Skeletal muscle tissue (tissue), 4 donors: ENCODE data around the gene LRIT3. TPM values are rescaled to one million over a fixed set of nuclear protein-coding genes. Genes with fewer than 3 reads are reported as not detected.

Experiments used
- H3K27ac ChIP-seq: one replicate; pipeline ENCODE4 v1.7.0; 2013; ENCODE audit warnings: mild to moderate bottlenecking, low read depth, low read length, inconsistent platforms
- H3K27me3 ChIP-seq, 3 donors: one replicate each; pipeline ENCODE4 v1.7.0; 2013; ENCODE audit warnings: low read length in 3 of 3; ENCODE audit not compliant: control insufficient read depth in 3 of 3, insufficient read depth in 3 of 3
- H3K36me3 ChIP-seq, 3 donors: one replicate each; pipeline ENCODE4 v1.7.0; 2013; ENCODE audit warnings: low read length in 3 of 3; ENCODE audit not compliant: control insufficient read depth in 3 of 3, insufficient read depth in 3 of 3
- H3K4me1 ChIP-seq, 3 donors: one replicate each; pipeline ENCODE4 v1.7.0; 2013; ENCODE audit warnings: low read length in 3 of 3, mild to moderate bottlenecking in 3 of 3; ENCODE audit not compliant: control insufficient read depth in 3 of 3, insufficient read depth in 3 of 3
- H3K4me3 ChIP-seq, 3 donors: one replicate each; pipeline ENCODE4 v1.7.0; 2013; ENCODE audit warnings: low read length in 3 of 3
- H3K9ac ChIP-seq, 3 donors: one replicate each; pipeline ENCODE4 v1.7.0; 2013; ENCODE audit warnings: low read length in 3 of 3, mild to moderate bottlenecking in 3 of 3, moderate library complexity in 2 of 3, low read depth in 1 of 3
- H3K9me3 ChIP-seq, 3 donors: one replicate each; pipeline ENCODE4 v1.7.0; 2013; ENCODE audit warnings: low read length in 3 of 3; ENCODE audit not compliant: control insufficient read depth in 3 of 3
- total RNA-seq: library from RNA; depleted of rRNA; stranded (reverse); fragments of >200 nt; gene quantifications from one replicate; pipeline ENCODE4 v1.2.3, GENCODE V29; 2014
- donor health status: Osteomylitis.

Gene LRIT3
- total RNA-seq, 1 donor from 2014 or later = under 0.01 TPM

GRCh38 chr4:109890076-109890475, 42.2 kb downstream of the LRIT3 start:
- Histone ChIP-seq H3K9ac (no peak overlapping the region), H3K27me3 (no peaks in the 10 kb centered on the region), H3K27ac (peak overlapping the region; percentile 36), H3K4me1 (peaks cover 5 to 13% (median 10%) of the 10 kb centered on the region in 3 donors), H3K36me3 (no peaks in the 10 kb centered on the region), H3K9me3 (no peaks in the 10 kb centered on the region), H3K4me3 (no peak overlapping the region)

- Histone ChIP-seq H3K9me3 (no peaks in the 10 kb centered on the region), H3K9ac (no peak overlapping the region), H3K4me3 (no peak overlapping the region), H3K27ac (peak overlapping the region; percentile 30), H3K27me3 (no peaks in the 10 kb centered on the region), H3K36me3 (no peaks in the 10 kb centered on the region), H3K4me1 (no peaks in the 10 kb centered on the region)
Observed at GRCh38 chr4:109902559-109903251, 54.8 kb downstream of the LRIT3 start.

GRCh38 chr4:109908731-109909130, 60.8 kb downstream of the LRIT3 start:
- no peaks in the 10 kb centered on the region for H3K27me3 ChIP-seq
- no peak overlapping the region for H3K4me3 ChIP-seq
- H3K27ac ChIP-seq = no peak overlapping the region
- H3K36me3 ChIP-seq = no peaks in the 10 kb centered on the region
- H3K4me1 ChIP-seq = peaks cover 0 to 6% (median 6%) of the 10 kb centered on the region in 3 donors
- H3K9ac ChIP-seq = no peak overlapping the region
- no peaks in the 10 kb centered on the region for H3K9me3 ChIP-seq

- Histone ChIP-seq H3K36me3 (no peaks in the 10 kb centered on the region), H3K9me3 (no peaks in the 10 kb centered on the region), H3K4me3 (no peak overlapping the region), H3K27ac (no peak overlapping the region), H3K27me3 (no peaks in the 10 kb centered on the region), H3K4me1 (peaks cover 0 to 6% (median 6%) of the 10 kb centered on the region in 3 donors), H3K9ac (no peak overlapping the region)
Observed at GRCh38 chr4:109910256-109910655, 62.3 kb downstream of the LRIT3 start.

- Histone ChIP-seq H3K27ac (peak within 1 kb of the TSS; percentile 95), H3K9ac (peak within 1 kb of the TSS; percentile 75 to 82 (median 76)), H3K36me3 (no peaks in the 10 kb centered on the region), H3K9me3 (no peaks in the 10 kb centered on the region), H3K4me1 (peaks cover 0 to 6% (median 6%) of the 10 kb centered on the region in 3 donors), H3K27me3 (no peaks in the 10 kb centered on the region), H3K4me3 (peak within 1 kb of the TSS; percentile 74 to 81 (median 77))
Observed at GRCh38 chr4:109912706-109913595, 65.0 kb downstream of the LRIT3 start, which contains the start of gene EGF. EGF (plus strand) TSS chr4:109912883; CDS start chr4:109913336, 453 bp downstream.

- Histone ChIP-seq H3K9ac (peak overlapping the region; percentile 75 to 82 (median 76)), H3K9me3 (no peaks in the 10 kb centered on the region), H3K4me1 (peaks cover 0 to 13% (median 8%) of the 10 kb centered on the region in 3 donors), H3K27ac (peak overlapping the region; percentile 95), H3K4me3 (peak overlapping the region; percentile 74 to 81 (median 77)), H3K36me3 (no peaks in the 10 kb centered on the region), H3K27me3 (no peaks in the 10 kb centered on the region)
Observed at GRCh38 chr4:109913596-109914241, 65.8 kb downstream of the LRIT3 start.

- H3K27me3 ChIP-seq = no peaks in the 10 kb centered on the region
- peak overlapping the region; percentile 74 to 81 (median 77) for H3K4me3 ChIP-seq
- H3K36me3 ChIP-seq = no peaks in the 10 kb centered on the region
- peak overlapping the region; percentile 75 to 82 (median 76) for H3K9ac ChIP-seq
- peaks cover 0 to 17% (median 8%) of the 10 kb centered on the region in 3 donors for H3K4me1 ChIP-seq
- H3K9me3 ChIP-seq = no peaks in the 10 kb centered on the region
- peak overlapping the region; percentile 95 for H3K27ac ChIP-seq
Observed at GRCh38 chr4:109914322-109914721, 66.4 kb downstream of the LRIT3 start.

- H3K9me3 ChIP-seq = no peaks in the 10 kb centered on the region
- H3K4me1 ChIP-seq = peaks cover 0 to 20% (median 10%) of the 10 kb centered on the region in 3 donors
- H3K9ac ChIP-seq = peak overlapping the region; percentile 75 to 79 (median 76)
- H3K36me3 ChIP-seq = no peaks in the 10 kb centered on the region
- peak overlapping the region; percentile 95 for H3K27ac ChIP-seq
- H3K27me3 ChIP-seq = no peaks in the 10 kb centered on the region
- peak overlapping the region; percentile 74 to 81 (median 77) for H3K4me3 ChIP-seq
Observed at GRCh38 chr4:109915385-109916026, 67.6 kb downstream of the LRIT3 start.

GRCh38 chr4:109916027-109916409, 68.1 kb downstream of the LRIT3 start:
- Histone ChIP-seq H3K9me3 (no peaks in the 10 kb centered on the region), H3K4me3 (peak overlapping the region; percentile 74 to 81 (median 77)), H3K27me3 (no peaks in the 10 kb centered on the region), H3K9ac (peak overlapping the region; percentile 69 to 75 (median 73)), H3K4me1 (peaks cover 0 to 20% (median 10%) of the 10 kb centered on the region in 3 donors), H3K36me3 (no peaks in the 10 kb centered on the region), H3K27ac (peak overlapping the region; percentile 95)
